Type B pancreatic cell (in vitro differentiated cells): ENCODE measurements around the gene SERPINB12. TPM values are rescaled to one million over a fixed set of nuclear protein-coding genes. Genes with fewer than 3 reads are reported as not detected.
A peak's percentile ranks its signal among the peaks of the same experiment; 100 is the strongest.

Experiments
- DNase-seq: peaks from one replicate; pipeline ENCODE4 v3.0.0; 2021; ENCODE audit warnings: mixed read lengths; ENCODE audit not compliant: unreplicated experiment; ENCODE audit errors: extremely low spot score
- H3K27ac Mint-ChIP-seq: 2 replicates; pipeline ENCODE4 v1.8.0; 2021; ENCODE audit warnings: mild to moderate bottlenecking, mixed read lengths
- H3K27me3 Mint-ChIP-seq: 2 replicates; pipeline ENCODE4 v1.8.0; 2021; ENCODE audit warnings: mixed read lengths
- H3K36me3 Mint-ChIP-seq: 2 replicates; pipeline ENCODE4 v1.8.0; 2021; ENCODE audit warnings: mixed read lengths
- H3K4me1 Mint-ChIP-seq: one replicate; pipeline ENCODE4 v1.8.0; 2021; ENCODE audit warnings: mixed read lengths; ENCODE audit not compliant: unreplicated experiment
- H3K4me3 Mint-ChIP-seq: 2 replicates; pipeline ENCODE4 v1.8.0; 2021; ENCODE audit warnings: mild to moderate bottlenecking, mixed read lengths
- H3K9me3 Mint-ChIP-seq: 2 replicates; pipeline ENCODE4 v1.8.0; 2021; ENCODE audit warnings: mixed read lengths
- CTCF ChIP-seq: fragments of 200-600 bp; sonication (generic); conservative IDR thresholded peaks from 2 replicates; pipeline ENCODE4 v1.5.0; 2021; ENCODE audit warnings: antibody characterized with exemption, mild to moderate bottlenecking
- total RNA-seq: library from RNA; stranded (reverse); gene quantifications from 2 replicates; pipeline ENCODE4 v1.2.1, GENCODE V29; 2021; ENCODE audit warnings: low replicate concordance

The SERPINB12 gene
- total RNA-seq, 1 donor from 2014 or later, result 15.5 TPM

DNA sequence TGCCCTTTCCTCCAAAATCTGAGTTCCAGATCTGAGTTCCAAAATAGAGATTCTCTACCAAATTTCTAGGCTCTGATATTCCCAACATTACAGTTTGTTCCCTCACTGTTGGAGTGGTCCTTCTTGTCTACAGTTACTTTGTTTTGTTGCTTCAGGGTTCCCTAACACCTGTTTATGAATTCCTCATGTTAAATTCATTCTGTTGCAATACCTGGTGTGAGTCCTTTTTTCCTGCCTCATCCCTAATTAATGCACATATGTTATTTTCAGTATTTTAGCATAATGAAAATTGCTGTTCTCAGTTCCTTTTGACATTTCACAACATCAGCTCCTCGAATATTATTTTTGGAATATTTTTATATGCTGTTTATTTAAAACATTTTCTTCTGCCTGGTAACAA lies 61.2 kb downstream of the SERPINB12 start:
- Mint-ChIP-seq H3K27me3 (no peaks in the 10 kb centered on the region), H3K36me3 (no peaks in the 10 kb centered on the region), H3K4me3 (no peak overlapping the region), H3K9me3 (no peaks in the 10 kb centered on the region), H3K27ac (no peak overlapping the region), H3K4me1 (no peaks in the 10 kb centered on the region)
- no peak for TF ChIP-seq CTCF
- no peak for DNase-seq

GRCh38 chr18:63603772-63604171 lies 61.6 kb downstream of the SERPINB12 start:
- Mint-ChIP-seq H3K27ac (no peak overlapping the region), H3K36me3 (no peaks in the 10 kb centered on the region), H3K27me3 (no peaks in the 10 kb centered on the region), H3K4me3 (no peak overlapping the region), H3K4me1 (no peaks in the 10 kb centered on the region), H3K9me3 (no peaks in the 10 kb centered on the region)
- no peak for TF ChIP-seq CTCF
- DNase-seq, result no peak

DNA sequence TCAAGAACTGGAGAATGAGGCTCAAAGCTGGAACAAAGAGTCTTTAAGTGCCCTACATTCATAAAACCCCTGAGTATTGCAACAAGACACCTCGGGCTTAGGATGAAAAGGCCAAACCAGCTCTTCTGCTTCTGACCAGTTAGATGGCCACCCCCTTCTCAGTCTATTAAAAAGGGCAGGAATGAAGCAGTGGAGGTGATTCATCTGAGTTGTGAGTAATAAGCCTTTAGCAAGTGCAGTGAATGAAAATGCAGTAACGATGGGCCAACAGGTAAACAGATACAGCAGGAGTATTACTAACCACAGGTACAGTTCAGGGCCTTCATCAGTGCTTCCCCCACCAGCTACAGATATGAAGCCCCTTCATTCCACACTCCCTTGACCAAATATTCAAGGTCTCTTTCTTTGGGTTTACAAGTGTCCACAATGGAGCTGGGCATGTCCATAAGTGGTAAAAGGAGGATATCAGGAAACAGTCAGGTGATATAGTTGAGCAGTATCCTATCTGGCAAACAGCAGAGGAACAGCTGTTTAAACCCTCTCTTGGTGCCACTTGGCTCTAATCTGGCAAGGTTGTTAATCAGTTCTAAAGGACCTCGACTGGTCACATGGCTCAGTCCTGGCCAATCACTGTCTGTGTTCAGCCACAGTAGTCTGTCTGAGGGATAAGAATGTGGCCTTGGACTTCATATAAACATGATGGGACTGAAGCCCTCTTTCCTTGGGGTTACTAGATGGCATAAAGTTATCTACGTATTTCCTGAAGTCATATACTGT lies 62.8 kb downstream of the SERPINB12 start:
- TF ChIP-seq CTCF, result no peak
- Mint-ChIP-seq H3K4me3 (no peak overlapping the region), H3K27ac (peak overlapping the region; percentile 70), H3K36me3 (no peaks in the 10 kb centered on the region), H3K4me1 (no peaks in the 10 kb centered on the region), H3K27me3 (no peaks in the 10 kb centered on the region), H3K9me3 (no peaks in the 10 kb centered on the region)
- no peak for DNase-seq

DNA sequence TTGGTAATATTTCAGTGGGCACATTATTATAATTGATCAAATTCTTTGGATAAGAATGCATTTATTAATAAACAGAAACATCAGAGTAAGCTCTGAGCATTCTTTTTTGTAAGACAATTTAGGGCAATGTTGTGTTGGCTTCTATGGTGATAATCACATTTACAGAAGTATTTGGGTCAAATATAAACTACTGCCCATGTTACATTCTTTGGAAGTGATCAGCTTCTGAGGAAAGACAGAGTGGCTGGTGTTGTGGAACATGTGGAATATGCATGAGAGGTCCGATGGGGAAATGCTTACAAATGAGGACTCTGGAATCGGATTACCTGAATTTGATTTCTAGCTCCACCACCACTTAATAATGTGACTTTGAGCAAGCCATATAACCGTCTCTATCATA lies 64.4 kb downstream of the SERPINB12 start:
- Mint-ChIP-seq H3K36me3 (no peaks in the 10 kb centered on the region), H3K4me1 (no peaks in the 10 kb centered on the region), H3K4me3 (no peak overlapping the region), H3K27me3 (no peaks in the 10 kb centered on the region), H3K9me3 (no peaks in the 10 kb centered on the region), H3K27ac (no peak overlapping the region)
- TF ChIP-seq CTCF, result no peak
- no peak for DNase-seq

- no peak for DNase-seq
- Mint-ChIP-seq H3K4me3 (no peak overlapping the region), H3K36me3 (no peaks in the 10 kb centered on the region), H3K27ac (no peak overlapping the region), H3K4me1 (no peaks in the 10 kb centered on the region), H3K27me3 (no peaks in the 10 kb centered on the region), H3K9me3 (no peaks in the 10 kb centered on the region)
- TF ChIP-seq CTCF, result no peak
Measured at GRCh38 chr18:63613420-63613819, 71.3 kb downstream of the SERPINB12 start.
